DMS114 treated with DMSO at 0.1 percent for 48 hours (cell line): ENCODE data around the gene IKZF5.

Experiments used
- DNase-seq: peaks from one replicate; lab custom pipeline; 2025; ENCODE audit not compliant: unreplicated experiment; lab: John Stamatoyannopoulos, UW

Gene IKZF5

DNA sequence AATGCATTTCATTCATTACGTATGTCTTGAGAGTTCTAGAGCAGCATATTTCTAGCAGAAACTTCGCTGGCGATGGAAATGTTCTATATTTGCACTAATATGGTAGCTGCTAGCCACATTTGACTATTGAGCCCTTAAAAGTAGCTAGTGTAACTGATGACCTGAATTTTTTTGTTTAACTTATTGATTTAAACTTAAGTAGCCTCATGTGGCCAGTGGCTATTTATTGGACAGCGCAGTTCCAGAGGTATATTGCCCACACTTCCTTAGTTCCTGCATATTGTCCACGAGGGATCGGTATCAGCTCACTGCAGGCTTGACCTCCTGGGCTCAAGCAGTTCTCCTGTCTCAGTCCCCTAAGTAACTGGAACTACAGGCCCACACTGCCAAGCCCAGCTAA is 24.7 kb downstream of the IKZF5 start:
- DNase-seq: no peak

GRCh38 chr10:122981066-122981464 is 27.5 kb downstream of the IKZF5 start:
- DNase-seq: peak; percentile 64

- peak; percentile 85 for DNase-seq
Measured at GRCh38 chr10:122980209-122981065, 28.2 kb downstream of the IKZF5 start, which contains the start of gene PSTK. Gene PSTK, plus strand, starts transcription at chr10:122980401. Its CDS starts 79 bp downstream, at chr10:122980480.

DNA sequence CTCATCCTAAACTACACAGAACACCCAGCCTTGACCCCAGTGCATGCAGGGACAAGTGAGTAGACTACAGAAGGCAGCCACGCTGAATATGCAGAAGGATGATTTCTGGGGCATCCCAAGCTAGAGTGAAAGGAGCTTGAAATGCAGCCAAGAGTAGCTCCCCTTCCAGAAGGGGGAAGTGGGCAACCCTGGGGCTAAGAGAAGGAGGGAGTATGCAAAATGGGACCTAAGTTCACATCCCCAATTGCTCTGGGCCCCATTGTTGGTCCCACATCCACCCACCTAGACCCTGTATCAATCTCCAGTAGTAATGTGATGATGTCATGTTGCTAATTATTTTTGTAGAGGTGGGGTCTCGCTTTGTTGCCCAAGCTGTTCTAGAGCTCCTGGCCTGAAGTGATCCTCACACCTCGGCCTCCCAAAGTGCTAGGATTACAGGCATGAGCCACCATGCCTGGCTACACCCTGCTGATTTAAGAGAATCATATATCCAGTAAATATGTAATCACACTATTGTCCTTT is 34.0 kb downstream of the IKZF5 start:
- no peak for DNase-seq

DNA sequence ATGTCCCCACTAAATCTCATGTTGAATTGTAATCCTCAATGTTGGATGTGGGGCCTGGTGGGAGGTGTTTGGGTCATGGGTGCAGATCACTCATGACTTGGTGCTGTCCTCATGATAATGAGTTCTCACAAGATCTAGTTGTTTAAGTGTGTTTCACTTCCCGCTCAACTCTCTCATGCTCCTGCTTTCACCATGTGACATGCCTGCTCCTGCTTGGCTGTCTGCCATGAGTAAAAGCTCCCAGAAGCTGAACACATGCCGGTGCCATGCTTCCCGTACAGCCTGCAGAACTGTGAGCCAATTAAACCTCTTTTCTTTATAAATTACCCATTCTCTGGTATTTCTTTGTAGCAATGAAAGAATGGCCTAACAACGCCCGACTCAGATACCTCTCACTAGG is 34.6 kb downstream of the IKZF5 start:
- DNase-seq: no peak

DNA sequence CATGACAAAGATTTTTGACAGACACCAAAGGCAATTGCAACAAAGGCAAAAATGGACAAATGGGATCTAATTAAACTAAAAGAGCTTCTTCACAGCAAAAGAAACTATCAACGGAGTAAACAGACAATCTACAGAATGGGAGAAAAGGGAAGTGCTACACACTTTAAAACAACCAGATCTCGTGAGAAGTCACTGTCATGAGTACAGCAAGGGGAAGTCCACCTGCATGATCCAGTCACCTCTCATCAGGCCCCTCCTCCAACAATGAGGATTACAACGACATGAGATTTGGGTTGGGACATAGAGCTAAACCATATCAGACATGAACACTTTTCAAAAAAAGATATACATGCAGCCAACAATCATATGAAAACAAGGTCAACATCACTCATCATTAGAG is 39.9 kb downstream of the IKZF5 start:
- no peak for DNase-seq

DNA sequence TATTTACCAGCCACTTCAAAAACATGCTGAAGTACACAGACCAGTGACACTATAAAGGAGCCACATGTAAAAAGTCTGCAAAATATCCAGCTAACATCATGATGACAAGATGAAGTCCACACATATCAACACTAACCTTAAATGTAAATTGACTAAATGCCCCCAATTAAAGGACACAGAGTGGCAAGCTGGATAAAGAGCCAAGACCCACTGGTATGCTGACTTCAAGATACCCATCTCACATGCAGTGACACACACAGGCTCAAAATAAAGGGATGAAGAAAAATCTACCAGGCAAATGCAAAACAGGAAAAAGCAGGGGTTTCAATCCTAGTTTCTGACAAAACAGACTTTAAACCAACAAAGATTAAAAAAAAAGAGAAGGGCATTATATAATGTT is 41.7 kb downstream of the IKZF5 start:
- DNase-seq: no peak

- DNase-seq: no peak
Measured at GRCh38 chr10:122962405-122962804, 46.2 kb downstream of the IKZF5 start.

- DNase-seq: no peak
Measured at GRCh38 chr10:122957474-122957873, 51.1 kb downstream of the IKZF5 start.

GRCh38 chr10:122955892-122956291 is 52.7 kb downstream of the IKZF5 start:
- DNase-seq: no peak

DNA sequence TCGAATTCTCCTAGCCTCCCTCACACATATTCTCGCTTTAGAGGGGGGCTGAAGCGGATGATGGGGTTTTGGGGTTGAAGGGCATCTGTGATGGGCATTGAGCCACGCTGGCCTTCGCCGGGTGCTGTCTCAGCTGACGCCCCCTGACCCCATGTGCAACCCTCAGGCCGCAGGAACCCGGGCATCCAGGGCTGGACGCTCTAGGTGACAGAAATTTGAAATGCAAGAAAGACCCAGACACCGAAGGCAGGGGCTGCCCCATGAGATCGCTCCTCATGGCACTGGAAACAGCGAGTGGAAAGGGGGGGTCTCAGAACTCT is 53.9 kb downstream of the IKZF5 start:
- no peak for DNase-seq

GRCh38 chr10:122953902-122954730 is 54.5 kb downstream of the IKZF5 start, which contains the start of gene C10orf88:
Gene C10orf88, minus strand, starts transcription at chr10:122954227. Its CDS starts 49 bp downstream, at chr10:122954178.
- peak; percentile 99 for DNase-seq

- DNase-seq: no peak
Measured at GRCh38 chr10:122949296-122949695, 59.3 kb downstream of the IKZF5 start.
